Left lobe of liver (tissue), 1 donor: ENCODE data around the gene HAPSTR1. TPM values are rescaled to one million over a fixed set of nuclear protein-coding genes. Genes with fewer than 3 reads are reported as not detected.

Experiments used
- total RNA-seq: library from RNA; stranded (reverse); gene quantifications from one replicate; pipeline ENCODE4 v1.2.1, GENCODE V29; 2021
- donor health status: DM: no; HTN: yes; CAD: no.

The HAPSTR1 gene
- total RNA-seq, 1 donor from 2014 or later = 30.3 TPM

Other genes with a start within 250 kb of the HAPSTR1 start
- gene CARHSP1, start 222.6 kb upstream of the HAPSTR1 start, total RNA-seq = 62.5 TPM
- gene LITAFD, start 209.3 kb upstream of the HAPSTR1 start, total RNA-seq = not detected
- gene USP7, start 127.7 kb upstream of the HAPSTR1 start, total RNA-seq = 44.3 TPM